Upper lobe of left lung (tissue), 6 donors: ENCODE results near the gene ACOXL. TPM values are rescaled to one million over a fixed set of nuclear protein-coding genes. Genes with fewer than 3 reads are reported as not detected.

Experiments
- ATAC-seq, 2 donors: fragments of 200-7000 bp; cut with Tn5 transposase; one replicate each; pipeline ENCODE4 v1.9.1; 2022; ENCODE audit warnings: mild to moderate bottlenecking in 2 of 2, moderate library complexity in 2 of 2; ENCODE audit not compliant: low FRiP score in 2 of 2
- DNase-seq, 2 donors: peaks; one replicate each; pipeline ENCODE4 v3.0.0-alpha.2; 2019 to 2020
- H3K27ac ChIP-seq, 4 donors: fragments of 200-600 bp; sonication (generic); one replicate each; pipeline ENCODE4 v1.5.1; 2016 to 2019
- H3K27me3 ChIP-seq, 4 donors: fragments of 200-600 bp; sonication (generic); one replicate each; pipeline ENCODE4 v1.5.1; 2017 to 2019
- H3K36me3 ChIP-seq, 4 donors: fragments of 200-600 bp; sonication (generic); one replicate each; pipeline ENCODE4 v1.5.1; 2016 to 2019
- H3K4me1 ChIP-seq, 4 donors: fragments of 200-600 bp; sonication (generic); one replicate each; pipeline ENCODE4 v1.5.1; 2018 to 2019
- H3K4me3 ChIP-seq, 4 donors: fragments of 200-600 bp; sonication (generic); one replicate each; pipeline ENCODE4 v1.5.1; 2017 to 2019; ENCODE audit warnings: mild to moderate bottlenecking in 2 of 4, moderate library complexity in 1 of 4
- H3K9me3 ChIP-seq, 4 donors: fragments of 200-600 bp; sonication (generic); one replicate each; pipeline ENCODE4 v1.5.1; 2018 to 2019
- EP300 ChIP-seq, 4 donors: sonication (generic); formaldehyde crosslinking; IDR thresholded peaks; one replicate each; pipeline ENCODE4 v1.5.1; 2017; ENCODE audit warnings: antibody characterized with exemption in 4 of 4, control low read depth in 2 of 4
- POLR2A ChIP-seq, 4 donors: fragments of 450-650 bp; IDR thresholded peaks; one replicate each; pipeline ENCODE4 v1.5.1; 2016 to 2017; ENCODE audit warnings: antibody characterized with exemption in 4 of 4, mild to moderate bottlenecking in 2 of 4
- POLR2AphosphoS5 ChIP-seq, 2 donors: sonication (generic); formaldehyde crosslinking; IDR thresholded peaks; one replicate each; pipeline ENCODE4 v1.5.1; 2017; ENCODE audit warnings: antibody characterized with exemption in 2 of 2
- WGBS, 2 donors: methylation state at CpG; one replicate each; pipeline ENCODE4 v1.1.5; 2017 to 2018; 5-methylcytosine and 5-hydroxymethylcytosine counted together
- total RNA-seq, 6 donors: library from RNA; depleted of rRNA in 4 of 6; stranded (reverse); fragments of >200 nt in 4 of 6; gene quantifications; one replicate each; pipeline versions ENCODE4 v1.1.0 to v1.2.1, GENCODE V29; 2016 to 2021
- TF ChIP-seq, protein P1 (sequence below), 6 experiments: fragments of 450-650 bp in 4 of 6; fragments of 200-600 bp in 2 of 6; sonication (generic) in 2 of 6; IDR thresholded peaks; one replicate each; pipeline ENCODE4 v1.5.1; 2016 to 2019; ENCODE audit warnings: antibody characterized with exemption in 6 of 6
- donor health status: DM: no; HTN: no; CAD: no; lungs with moderate emphysema.
- donor health status: DM: no; HTN: yes; CAD: no; lungs with severe emphysema.

ACOXL gene
- total RNA-seq, 6 donors from 2014 or later = 30.2 to 128 (median 38.0) TPM

DNA sequence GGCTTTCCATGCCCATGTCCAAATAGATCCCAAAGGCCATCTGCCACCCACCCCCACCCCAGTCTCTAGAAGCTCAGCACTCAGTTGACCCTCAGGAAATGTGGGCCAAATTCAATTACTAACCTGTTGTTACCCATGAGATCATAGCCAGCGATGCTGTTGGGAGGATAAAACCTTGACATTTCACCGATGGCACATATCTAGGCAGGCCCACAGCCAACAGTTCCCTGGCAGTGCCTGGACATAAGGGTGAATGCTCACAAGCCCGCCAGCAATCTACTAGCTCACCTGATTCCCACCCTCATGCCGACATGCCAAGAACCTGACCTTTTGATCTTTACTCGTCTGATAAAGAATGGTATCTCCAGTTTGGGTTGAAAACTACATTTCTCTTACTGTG, 11.8 kb upstream of the ACOXL start:
- DNase-seq = no peak
- no peak for TF ChIP-seq EP300 (IDR thresholded peaks at IDR 0.05)
- TF ChIP-seq POLR2A (IDR thresholded peaks at IDR 0.05) = no peak
- TF ChIP-seq, protein P1, sequence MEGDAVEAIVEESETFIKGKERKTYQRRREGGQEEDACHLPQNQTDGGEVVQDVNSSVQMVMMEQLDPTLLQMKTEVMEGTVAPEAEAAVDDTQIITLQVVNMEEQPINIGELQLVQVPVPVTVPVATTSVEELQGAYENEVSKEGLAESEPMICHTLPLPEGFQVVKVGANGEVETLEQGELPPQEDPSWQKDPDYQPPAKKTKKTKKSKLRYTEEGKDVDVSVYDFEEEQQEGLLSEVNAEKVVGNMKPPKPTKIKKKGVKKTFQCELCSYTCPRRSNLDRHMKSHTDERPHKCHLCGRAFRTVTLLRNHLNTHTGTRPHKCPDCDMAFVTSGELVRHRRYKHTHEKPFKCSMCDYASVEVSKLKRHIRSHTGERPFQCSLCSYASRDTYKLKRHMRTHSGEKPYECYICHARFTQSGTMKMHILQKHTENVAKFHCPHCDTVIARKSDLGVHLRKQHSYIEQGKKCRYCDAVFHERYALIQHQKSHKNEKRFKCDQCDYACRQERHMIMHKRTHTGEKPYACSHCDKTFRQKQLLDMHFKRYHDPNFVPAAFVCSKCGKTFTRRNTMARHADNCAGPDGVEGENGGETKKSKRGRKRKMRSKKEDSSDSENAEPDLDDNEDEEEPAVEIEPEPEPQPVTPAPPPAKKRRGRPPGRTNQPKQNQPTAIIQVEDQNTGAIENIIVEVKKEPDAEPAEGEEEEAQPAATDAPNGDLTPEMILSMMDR (IDR thresholded peaks at IDR 0.05) = no peak
- no peak for TF ChIP-seq POLR2AphosphoS5 (IDR thresholded peaks at IDR 0.05)
- ATAC-seq = no peak
- Histone ChIP-seq H3K27me3 (no peaks in the 10 kb centered on the region), H3K9me3 (no peaks in the 10 kb centered on the region), H3K27ac (no peak overlapping the region), H3K4me1 (peaks cover 0 to 2% (median 0%) of the 10 kb centered on the region in 4 donors), H3K4me3 (no peak overlapping the region), H3K36me3 (no peaks in the 10 kb centered on the region)
- WGBS, 2 donors = 86 to 87% methylated on average over 5 of the region's 5 CpGs

DNA sequence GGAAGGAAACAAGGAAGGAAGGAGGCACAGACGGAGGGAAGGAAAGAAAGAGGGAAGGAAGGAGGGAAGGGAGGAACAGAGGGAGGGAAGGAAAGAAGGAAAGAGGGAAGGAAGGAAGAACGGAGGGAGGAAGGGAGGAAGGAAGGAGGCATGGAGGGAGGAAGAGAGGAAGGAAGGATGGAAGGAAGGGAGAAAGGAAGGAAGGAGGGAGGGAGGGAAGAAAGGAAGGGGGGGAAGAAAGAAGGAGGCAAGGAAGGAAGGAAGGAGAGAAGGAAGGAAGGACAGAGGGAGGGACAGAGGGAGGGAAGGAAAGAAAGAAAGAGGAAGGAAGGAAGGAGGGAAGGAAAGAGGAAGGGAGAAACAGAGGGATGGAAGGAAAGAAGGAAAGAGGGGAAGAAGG, 7.6 kb upstream of the ACOXL start:
- TF ChIP-seq EP300 (IDR thresholded peaks at IDR 0.05) (no peak), POLR2AphosphoS5 (IDR thresholded peaks at IDR 0.05) (no peak), POLR2A (IDR thresholded peaks at IDR 0.05) (no peak)
- TF ChIP-seq, protein P1 (IDR thresholded peaks at IDR 0.05) = no peak
- DNase-seq = no peak
- no peaks in the 10 kb centered on the region for H3K9me3 ChIP-seq
- no peaks in the 10 kb centered on the region for H3K27me3 ChIP-seq
- no peak overlapping the region for H3K4me3 ChIP-seq
- no peaks in the 10 kb centered on the region for H3K36me3 ChIP-seq
- no peak overlapping the region for H3K27ac ChIP-seq
- ATAC-seq = no peak
- 59 to 60% methylated on average over 2 of the region's 2 CpGs for WGBS, 2 donors
- H3K4me1 ChIP-seq = no peaks in the 10 kb centered on the region

DNA sequence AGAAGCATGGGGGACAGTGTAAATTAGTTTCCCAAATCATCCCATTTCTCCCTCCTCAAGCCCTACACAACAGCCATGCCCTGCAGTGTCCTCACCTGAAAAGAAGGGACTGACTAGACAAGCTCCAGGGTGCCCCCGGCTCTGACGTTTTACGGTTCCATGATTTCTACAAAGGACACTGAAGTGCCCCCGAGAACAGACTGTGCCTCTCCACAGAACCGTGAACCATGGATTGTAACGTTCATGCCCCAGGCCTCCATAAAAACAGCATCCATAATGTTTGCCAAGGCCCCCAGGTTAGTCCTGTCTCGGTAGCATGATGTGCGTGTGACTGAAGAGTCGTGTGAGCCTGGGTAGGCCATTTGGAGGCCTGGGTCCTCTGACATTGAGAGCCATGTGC, 7.0 kb upstream of the ACOXL start:
- WGBS, 2 donors = 97 to 98% methylated on average over 8 to 9 of the region's 9 CpGs

DNA sequence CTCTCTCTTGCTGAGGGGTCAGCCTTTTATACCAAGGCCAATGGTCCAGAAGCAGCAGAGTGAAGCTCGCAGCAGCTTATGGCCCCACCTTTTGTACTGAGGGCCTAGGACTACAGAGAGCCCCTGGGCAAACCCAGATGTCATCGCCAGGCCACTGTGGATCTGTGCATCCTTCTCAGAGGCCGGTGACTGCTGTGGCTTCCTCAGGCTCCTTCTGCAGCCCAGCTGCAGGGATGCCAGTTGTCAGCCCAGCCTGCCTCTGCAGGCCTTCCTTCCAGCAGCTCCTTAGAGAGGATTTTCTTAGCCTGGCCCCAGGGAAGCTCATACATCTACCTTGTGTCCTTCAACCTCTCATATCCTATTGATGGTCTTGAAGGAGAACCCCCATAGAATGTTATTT, 6.5 kb upstream of the ACOXL start:
- H3K4me1 ChIP-seq = no peaks in the 10 kb centered on the region
- WGBS, 2 donors = 100% methylated on average over 3 of the region's 3 CpGs; no CpG with 5 or more reads in 1 of the 2 donors
- ATAC-seq (peak in 1 of 2 donors; percentile 17), DNase-seq (no peak)
- no peak overlapping the region for H3K4me3 ChIP-seq
- no peaks in the 10 kb centered on the region for H3K36me3 ChIP-seq
- no peaks in the 10 kb centered on the region for H3K9me3 ChIP-seq
- H3K27me3 ChIP-seq = no peaks in the 10 kb centered on the region
- no peak for TF ChIP-seq EP300 (IDR thresholded peaks at IDR 0.05)
- TF ChIP-seq POLR2AphosphoS5 (IDR thresholded peaks at IDR 0.05) = no peak
- no peak for TF ChIP-seq POLR2A (IDR thresholded peaks at IDR 0.05)
- TF ChIP-seq, protein P1 (IDR thresholded peaks at IDR 0.05) = no peak
- H3K27ac ChIP-seq = no peak overlapping the region

More for the DNA sequence above, 7.0 kb upstream of the ACOXL start:
- Histone ChIP-seq H3K4me3 (no peak overlapping the region), H3K4me1 (no peaks in the 10 kb centered on the region), H3K9me3 (no peaks in the 10 kb centered on the region), H3K27me3 (no peaks in the 10 kb centered on the region), H3K27ac (no peak overlapping the region), H3K36me3 (no peaks in the 10 kb centered on the region)
- TF ChIP-seq, protein P1 (IDR thresholded peaks at IDR 0.05) = no peak
- TF ChIP-seq EP300 (IDR thresholded peaks at IDR 0.05) (no peak), POLR2AphosphoS5 (IDR thresholded peaks at IDR 0.05) (no peak), POLR2A (IDR thresholded peaks at IDR 0.05) (no peak)
- ATAC-seq (no peak), DNase-seq (no peak)

DNA sequence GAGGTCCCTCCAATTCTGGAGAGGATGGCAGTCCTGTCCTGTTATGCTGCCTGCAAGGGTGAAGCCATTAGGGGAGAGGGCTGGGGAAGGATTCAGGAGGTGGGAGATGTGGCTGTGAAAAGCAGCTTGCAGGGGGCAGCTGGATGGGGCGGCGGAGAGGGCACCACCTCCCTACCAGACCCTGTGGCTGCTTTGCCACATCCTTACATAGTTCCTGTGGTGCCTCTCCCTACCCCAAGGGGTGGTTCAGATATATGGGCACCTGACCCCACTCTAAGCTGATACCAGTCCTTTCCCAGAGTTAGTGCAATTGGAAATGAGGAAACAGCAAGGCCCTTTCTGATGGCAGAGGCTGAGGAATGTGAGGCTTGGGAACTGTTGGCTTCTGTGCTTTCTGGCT, 6.1 kb upstream of the ACOXL start:
- peak in 1 of 2 donors; percentile 41 for ATAC-seq
- Histone ChIP-seq H3K4me1 (no peaks in the 10 kb centered on the region), H3K36me3 (no peaks in the 10 kb centered on the region), H3K4me3 (no peak overlapping the region), H3K27ac (no peak overlapping the region), H3K27me3 (no peaks in the 10 kb centered on the region), H3K9me3 (no peaks in the 10 kb centered on the region)
- no peak for TF ChIP-seq POLR2A (IDR thresholded peaks at IDR 0.05)
- TF ChIP-seq EP300 (IDR thresholded peaks at IDR 0.05) = no peak
- TF ChIP-seq, protein P1 (IDR thresholded peaks at IDR 0.05) = no peak
- TF ChIP-seq POLR2AphosphoS5 (IDR thresholded peaks at IDR 0.05) = no peak
- WGBS, 2 donors = 100% methylated on average over 2 of the region's 2 CpGs
- DNase-seq = no peak
